ENCODE data around the gene RHOG.
"Not testable (repeated sequence)": the region's sequence is repeated elsewhere in the genome, so short reads cannot be mapped to it uniquely, and the experiment has no call there.

The RHOG gene

GRCh38 chr11:3807909-3808860 lies 32.6 kb downstream of the RHOG start, which contains the start of gene PGAP2:
Gene PGAP2 (plus strand): TSS chr11:3808560. CDS start chr11:3811260, 2,700 bp downstream.
- peak; percentile 68 for DNase-seq

DNA sequence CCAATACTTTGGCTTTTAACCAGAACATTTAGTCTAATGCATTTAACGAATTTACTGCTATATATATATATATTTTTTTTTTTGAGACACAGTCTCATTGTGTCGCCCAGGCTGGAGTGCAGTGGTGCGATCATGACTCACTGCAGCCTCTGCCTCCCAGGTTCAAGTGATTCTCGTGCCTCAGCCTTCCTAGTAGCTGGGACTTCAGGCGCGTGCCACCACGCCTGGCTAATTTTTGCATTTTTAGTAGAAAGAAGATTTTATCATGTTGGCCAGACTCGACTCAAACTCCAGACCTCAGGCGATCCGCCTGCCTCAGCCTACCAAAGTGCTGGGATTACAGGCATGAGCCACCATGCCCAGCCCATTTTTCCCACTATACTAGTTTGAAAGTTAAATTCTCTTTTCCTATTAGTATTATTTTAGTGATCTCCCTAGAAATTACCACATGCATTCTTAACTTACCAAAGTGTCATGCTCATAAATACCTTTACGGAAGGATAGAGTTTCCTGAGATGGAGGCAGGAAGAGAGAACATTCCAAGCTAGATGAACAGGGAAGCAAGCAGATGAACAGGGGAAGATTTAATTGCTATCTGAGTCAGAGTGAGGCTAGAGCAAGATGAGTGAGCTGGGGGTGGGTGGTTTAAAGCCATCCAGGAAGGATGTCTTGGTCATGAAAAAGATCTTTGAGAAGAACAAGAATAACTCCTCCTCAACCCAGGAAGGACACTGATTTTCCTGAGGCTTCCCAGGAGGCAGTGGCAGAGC lies 36.8 kb downstream of the RHOG start:
- no peak for DNase-seq

DNA sequence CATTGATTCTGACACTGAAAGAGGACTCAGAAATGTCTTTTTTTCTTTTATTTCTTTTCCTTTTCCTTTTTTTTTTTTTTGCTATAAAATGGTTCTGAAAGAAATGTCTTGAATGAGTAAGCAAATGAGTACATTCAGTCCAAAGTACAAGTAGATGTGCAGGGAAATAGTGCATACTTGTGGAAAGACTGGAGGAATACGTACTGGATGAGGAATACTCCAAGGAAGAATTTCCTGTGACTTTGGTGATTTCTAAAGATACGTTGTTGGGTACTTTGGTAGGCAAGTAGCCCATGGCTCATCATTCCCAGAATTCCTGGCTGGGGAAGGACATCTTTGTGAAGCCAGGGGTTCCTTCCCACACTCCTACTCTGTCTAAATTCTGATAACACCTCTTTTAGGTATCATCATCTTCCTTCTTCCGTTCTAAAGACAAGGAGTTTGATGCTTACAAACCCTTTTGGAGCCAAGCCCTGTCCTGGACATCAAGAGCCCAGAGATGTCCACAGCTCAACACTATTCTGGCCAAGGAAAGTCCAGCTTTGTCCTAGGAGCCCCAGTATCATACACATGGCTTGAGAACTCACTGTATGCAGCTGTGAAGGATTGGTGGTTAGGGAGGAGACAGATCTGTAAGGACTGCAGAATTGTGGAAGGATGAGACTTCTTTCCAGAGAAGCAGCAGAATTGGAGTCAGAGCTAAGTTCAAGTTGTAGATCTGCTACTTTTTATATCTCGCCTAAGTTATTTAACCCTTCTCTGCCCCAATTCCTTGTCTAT lies 38.6 kb downstream of the RHOG start:
- no peak for DNase-seq

GRCh38 chr11:3799873-3800272 lies 40.9 kb downstream of the RHOG start:
- no peak for DNase-seq

DNA sequence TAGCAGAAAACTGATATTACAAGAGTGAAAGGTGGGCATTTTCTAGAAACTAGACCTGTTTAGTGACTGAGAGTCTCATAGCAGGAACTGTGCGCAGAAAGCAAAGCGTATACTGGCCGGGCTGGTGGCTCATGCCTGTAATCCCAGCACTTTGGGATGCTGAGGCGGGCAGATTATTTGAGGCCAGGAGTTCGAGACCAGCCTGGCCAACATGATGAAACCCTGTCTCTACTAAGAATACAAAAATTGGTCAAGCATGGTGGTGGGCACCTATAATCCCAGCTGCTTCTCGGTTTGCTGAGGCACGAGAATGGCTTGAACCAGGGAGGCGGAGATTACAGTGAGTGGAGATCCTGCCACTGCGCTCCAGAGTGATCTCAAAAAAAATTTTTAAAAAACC lies 41.6 kb downstream of the RHOG start:
- no peak for DNase-seq

DNA sequence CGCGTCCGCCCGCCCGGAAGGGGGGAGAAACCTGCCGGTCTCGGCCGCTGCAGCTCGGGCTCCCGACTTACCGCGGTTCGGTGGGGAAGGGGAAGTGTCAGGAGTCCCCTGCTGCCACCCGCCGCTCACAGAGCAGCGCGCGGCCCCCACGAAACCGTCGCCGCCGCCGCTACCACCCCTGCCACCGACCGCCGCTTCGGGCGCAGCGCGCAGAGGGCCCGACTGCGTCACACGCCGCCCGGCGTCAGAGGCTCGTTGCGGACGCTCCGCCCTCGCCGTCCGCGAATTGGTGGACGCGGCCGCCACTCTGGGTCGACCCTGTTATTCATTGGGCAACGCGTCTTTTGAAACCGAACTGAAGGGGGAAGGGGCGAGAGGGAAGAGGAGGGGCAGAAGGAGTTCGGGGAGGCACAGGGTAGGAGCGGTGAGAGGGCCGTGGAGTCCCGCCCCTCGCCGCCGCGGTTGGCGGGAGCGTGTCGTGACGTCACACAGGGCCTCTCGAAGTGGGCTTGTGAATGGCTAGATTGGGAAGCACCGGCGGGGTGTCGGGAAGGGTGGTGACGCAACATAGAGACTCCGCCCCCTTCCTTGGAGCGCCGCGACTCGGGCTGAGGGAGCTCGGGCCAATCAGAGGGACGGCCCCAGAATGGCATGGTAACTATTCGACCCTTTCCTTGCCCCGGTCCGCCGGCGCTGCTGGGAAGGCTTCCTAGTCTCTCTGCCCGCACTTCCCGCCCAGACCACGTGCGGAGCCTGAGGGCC lies 43.2 kb downstream of the RHOG start, which contains the start of gene NUP98:
NUP98 (minus strand) TSS at position 226 of the 762 bp plus-strand sequence. CDS start 15,437 bp downstream, outside the sequence.
- peak; percentile 100 for DNase-seq

DNA sequence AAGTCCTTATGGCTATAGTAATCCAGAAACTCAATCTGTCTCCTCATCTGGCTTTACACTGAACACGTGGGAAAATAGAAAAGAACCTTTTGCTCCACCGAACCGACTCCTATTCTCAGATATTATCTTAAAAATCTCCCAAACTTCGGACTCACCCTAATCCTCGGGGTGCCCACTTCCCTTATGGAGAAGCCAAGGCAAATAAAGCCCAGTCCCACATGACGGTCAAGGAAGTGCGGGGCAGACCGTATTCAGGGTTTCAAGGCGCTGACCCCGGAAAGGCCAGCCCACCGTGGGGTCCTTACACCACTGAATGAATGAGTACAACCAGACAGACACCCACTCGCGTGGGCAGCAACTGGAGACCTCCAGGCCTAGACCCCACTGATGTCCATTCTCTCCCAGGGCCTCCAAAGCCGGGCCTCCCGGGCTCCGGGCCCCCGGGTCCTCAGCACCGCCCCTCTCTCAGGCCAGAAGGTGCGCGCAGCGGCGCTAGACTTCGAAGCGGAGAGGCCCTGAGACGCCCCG lies 43.9 kb downstream of the RHOG start:
- DNase-seq: no peak

GRCh38 chr11:3796346-3796745 lies 44.4 kb downstream of the RHOG start:
- DNase-seq: no peak

DNA sequence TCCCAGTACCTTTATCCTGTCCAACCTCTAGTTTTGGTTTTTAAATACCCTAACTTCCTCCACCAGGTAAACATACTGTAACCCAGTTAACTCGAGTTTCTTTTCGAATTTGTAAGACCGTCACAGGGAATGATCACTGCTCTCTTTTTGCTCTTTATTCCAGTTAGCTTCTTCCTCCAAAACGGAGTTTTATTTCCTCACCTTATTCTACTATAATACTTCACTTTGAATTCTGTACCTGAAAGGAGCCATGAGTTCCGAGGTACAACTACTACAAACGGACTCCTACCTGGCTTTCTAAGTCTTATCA lies 44.8 kb downstream of the RHOG start:
- DNase-seq: no peak

- no peak for DNase-seq
Observed at GRCh38 chr11:3795131-3796001, 45.4 kb downstream of the RHOG start.

DNA sequence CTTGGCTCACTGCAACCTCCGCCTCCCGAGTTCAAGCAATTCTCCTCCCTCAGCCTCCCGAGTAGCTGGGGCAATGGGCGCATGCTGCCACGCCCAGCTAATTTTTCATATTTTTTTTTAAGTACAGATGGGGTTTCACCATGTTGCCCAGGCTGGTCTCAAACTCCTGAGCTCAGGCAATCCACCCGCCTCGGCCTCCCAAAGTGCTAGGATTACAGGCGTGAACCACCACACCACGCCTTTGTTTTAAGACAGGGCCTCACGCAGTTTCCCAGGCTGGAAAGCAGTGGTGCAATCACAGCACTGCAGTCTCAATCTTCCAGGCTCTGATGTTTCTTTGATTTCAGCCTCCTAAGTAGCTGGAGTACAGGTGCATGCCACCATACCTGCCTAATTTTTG lies 46.4 kb downstream of the RHOG start:
- not testable (repeated sequence) for DNase-seq

DNA sequence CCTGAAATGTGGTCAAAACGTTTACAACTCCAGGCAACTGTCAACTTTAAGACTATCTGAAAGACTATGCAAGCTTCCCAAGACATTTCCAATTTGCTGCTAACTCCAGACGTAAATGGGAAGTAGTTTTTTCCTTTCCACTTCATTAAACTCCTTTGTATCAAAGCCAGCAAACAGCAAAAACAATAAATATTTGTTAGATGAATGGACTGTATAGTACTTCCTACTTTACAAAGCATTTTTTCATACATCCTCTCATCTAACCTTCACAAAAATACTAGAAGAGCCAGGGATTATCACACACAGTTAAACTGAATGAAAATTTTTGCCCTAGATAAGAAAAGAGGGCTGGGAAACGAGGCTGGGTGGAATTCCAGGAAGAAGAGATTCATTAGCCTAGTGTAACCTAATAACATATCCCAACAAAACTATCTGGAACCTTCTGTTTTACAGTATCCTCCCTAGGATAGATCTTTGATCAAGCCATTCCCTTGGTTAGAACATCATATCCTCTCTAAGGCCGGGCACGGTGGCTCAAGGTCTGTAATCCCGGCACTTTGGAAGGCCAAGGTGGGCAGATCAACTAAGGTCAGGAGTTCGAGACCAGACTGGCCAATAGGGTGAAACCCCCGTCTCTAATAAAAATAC lies 53.9 kb downstream of the RHOG start:
- DNase-seq: no peak

DNA sequence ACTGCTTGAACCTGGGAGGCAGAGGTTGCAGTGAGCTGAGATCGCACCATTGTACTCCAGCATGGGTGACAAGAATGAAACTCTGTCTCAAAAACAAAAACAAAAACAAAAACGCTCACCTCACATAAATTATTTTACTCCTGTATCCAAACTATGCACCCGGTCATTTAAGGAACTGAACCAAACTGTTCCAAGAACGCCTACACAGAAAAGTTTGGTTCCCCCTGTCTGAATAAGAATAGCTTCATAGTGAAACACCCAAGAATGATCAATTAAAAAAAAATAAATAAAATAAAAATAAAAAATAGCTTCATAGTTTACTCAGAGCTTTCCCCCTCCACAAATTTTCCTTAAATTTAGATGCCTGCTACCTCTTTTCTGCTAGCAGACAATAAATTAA lies 57.1 kb downstream of the RHOG start:
- no peak for DNase-seq

GRCh38 chr11:3782963-3783362 lies 57.8 kb downstream of the RHOG start:
- DNase-seq: no peak

- DNase-seq: no peak
Observed at GRCh38 chr11:3781423-3781822, 59.3 kb downstream of the RHOG start.

Data from activated naive CD4-positive, alpha-beta T cell treated with Interleukin-2 at 50 U/mL for 16 hours (primary cell).